K562 (cell line): Measurements from ENCODE around the gene SORT1. TPM values are rescaled to one million over a fixed set of nuclear protein-coding genes. Genes with fewer than 3 reads are reported as not detected.
A peak's percentile ranks its signal among the peaks of the same experiment; 100 is the strongest.

Source experiments
- ATAC-seq: fragments of 200-7000 bp; cut with Tn5 transposase; 3 replicates; pipeline ENCODE4 v1.9.1; 2020; ENCODE audit warnings: moderate library complexity
- BruUV-seq: library from RNA; stranded (reverse); fragments of 400-500 nt; replicated peaks from 2 replicates; lab custom pipeline; 2021; lab: Mats Ljungman, UMichigan
- CTCF ChIA-PET: fragments of 300-600 bp; formaldehyde crosslinking; extraction: SDS; loops from one replicate; lab custom pipeline; 2021; ENCODE audit warnings: low intra/inter-chr PET ratio; lab: Yijun Ruan, JAX
- POLR2A ChIA-PET: fragments of 300-600, 350-650 bp; sonication (Branson Sonifier 250); formaldehyde crosslinking; extraction: SDS; loops from one replicate; lab custom pipeline; 2021; ENCODE audit warnings: antibody characterized with exemption, inconsistent platforms; lab: Yijun Ruan, JAX
- DNase-seq, 4 experiments: peaks; one replicate each; pipeline versions ENCODE4 v3.0.0 to v3.0.0-alpha.2; 2011 to 2018; ENCODE audit warnings: low spot score in 3 of 4, mixed read lengths in 3 of 4; ENCODE audit errors: extremely low read depth in 1 of 4
- FAIRE-seq: peaks from 2 replicates; lab custom pipeline; 2011; peaks lifted over from hg19 to GRCh38; lab: Jason Lieb, UNC
- H2AFZ ChIP-seq: 2 replicates; pipeline ENCODE4 v1.6.0; 2011; ENCODE audit warnings: low read depth, low read length, control low read depth, inconsistent platforms
- H3K27ac ChIP-seq: fragments of 200-600 bp; 3 replicates; pipeline ENCODE4 v1.8.0; 2011; ENCODE audit warnings: low read depth, mild to moderate bottlenecking, control low read depth, inconsistent platforms, low read length, moderate library complexity, mixed read lengths; ENCODE audit errors: extremely low read depth
- H3K27me3 ChIP-seq, 2 experiments: fragments of 300-600 bp in 1 of 2; 2 replicates in 1 of 2; 3 replicates in 1 of 2; pipeline versions ENCODE4 v1.6.0 to v1.8.0; 2011; ENCODE audit warnings: inconsistent platforms in 2 of 2, low read length in 2 of 2, mild to moderate bottlenecking in 1 of 2, mixed read lengths in 1 of 2, moderate library complexity in 1 of 2; ENCODE audit not compliant: control insufficient read depth in 2 of 2, insufficient read depth in 2 of 2
- H3K36me3 ChIP-seq: fragments of 300-600 bp; 3 replicates; pipeline ENCODE4 v1.8.0; 2011; ENCODE audit warnings: mild to moderate bottlenecking, low read length, inconsistent platforms; ENCODE audit not compliant: control insufficient read depth, insufficient read depth
- H3K4me1 ChIP-seq, 2 experiments: fragments of 200-600 bp in 1 of 2; replicated peaks in 1 of 2; 2 replicates in 1 of 2; 3 replicates in 1 of 2; pipeline versions ENCODE4 v1.5.1 to v1.8.0; 2011; ENCODE audit warnings: inconsistent platforms in 2 of 2, low read length in 2 of 2, mild to moderate bottlenecking in 1 of 2, mixed read lengths in 1 of 2, moderate library complexity in 1 of 2; ENCODE audit not compliant: control insufficient read depth in 2 of 2, insufficient read depth in 2 of 2
- H3K4me2 ChIP-seq: 2 replicates; pipeline ENCODE4 v1.6.1; 2011; ENCODE audit warnings: low read length, control low read depth, inconsistent platforms, mixed read lengths; ENCODE audit not compliant: insufficient read depth
- H3K4me3 ChIP-seq: fragments of 200-600 bp; sonication (generic), shearing (Covaris generic); 2 replicates; pipeline ENCODE4 v1.5.1; 2016; ENCODE audit warnings: control low read depth, inconsistent platforms
- H3K79me2 ChIP-seq: fragments of 200-600 bp; 3 replicates; pipeline ENCODE4 v1.8.0; 2011; ENCODE audit warnings: low read length, inconsistent platforms; ENCODE audit not compliant: control insufficient read depth, insufficient read depth
- H3K9ac ChIP-seq, 2 experiments: 2 replicates each; pipeline versions ENCODE4 v1.6.0 to v1.6.1; 2011; ENCODE audit warnings: low read depth in 2 of 2, low read length in 2 of 2, control low read depth in 1 of 2, inconsistent platforms in 1 of 2, mild to moderate bottlenecking in 1 of 2, mixed read lengths in 1 of 2; ENCODE audit not compliant: insufficient read depth in 1 of 2
- H3K9me1 ChIP-seq: one replicate; pipeline ENCODE4 v1.6.0; 2011; ENCODE audit warnings: inconsistent platforms, mild to moderate bottlenecking, low read length, moderate library complexity; ENCODE audit not compliant: control insufficient read depth, insufficient read depth
- H3K9me3 ChIP-seq: replicated peaks from 2 replicates; pipeline ENCODE4 v1.5.1; 2011; ENCODE audit warnings: low read depth, low read length, inconsistent platforms; ENCODE audit not compliant: control insufficient read depth, insufficient read depth
- H4K20me1 ChIP-seq: replicated peaks from 2 replicates; pipeline ENCODE4 v1.6.1; 2011; ENCODE audit warnings: low read length, inconsistent platforms, mixed read lengths; ENCODE audit not compliant: control insufficient read depth, insufficient read depth
- ASH1L ChIP-seq: fragments of 450-650 bp; IDR thresholded peaks from 2 replicates; pipeline ENCODE4 v1.6.1; 2018; ENCODE audit warnings: borderline replicate concordance, mild to moderate bottlenecking, low read depth; ENCODE audit not compliant: partially characterized antibody
- CBFA2T2 ChIP-seq: fragments of 450-650 bp; conservative IDR thresholded peaks from 2 replicates; pipeline ENCODE4 v1.6.1; 2017; ENCODE audit warnings: mild to moderate bottlenecking
- CTBP1 ChIP-seq: fragments of 450-650 bp; IDR thresholded peaks from 2 replicates; pipeline ENCODE4 v1.6.1; 2016; ENCODE audit warnings: borderline replicate concordance
- DDX20 ChIP-seq: fragments of 450-650 bp; IDR thresholded peaks from 2 replicates; pipeline ENCODE4 v1.6.1; 2016; ENCODE audit warnings: missing genetic modification characterization, low read depth, mild to moderate bottlenecking, missing compliant biosample characterization, moderate library complexity
- KDM1A ChIP-seq, 2 experiments: fragments of 450-650 bp; IDR thresholded peaks; 2 replicates each; pipeline ENCODE4 v1.6.1; 2016; ENCODE audit warnings: mild to moderate bottlenecking in 2 of 2
- KLF1 ChIP-seq: fragments of 450-650 bp; IDR thresholded peaks from 2 replicates; pipeline ENCODE4 v1.6.1; 2016; ENCODE audit warnings: missing genetic modification characterization, missing compliant biosample characterization
- NCOA6 ChIP-seq: fragments of 450-650 bp; IDR thresholded peaks from 2 replicates; pipeline ENCODE4 v1.6.1; 2017; ENCODE audit warnings: mild to moderate bottlenecking
- PHB2 ChIP-seq: fragments of 450-650 bp; IDR thresholded peaks from 2 replicates; pipeline ENCODE4 v1.6.1; 2017; ENCODE audit warnings: low read depth
- SMARCA5 ChIP-seq: fragments of 450-650 bp; IDR thresholded peaks from 2 replicates; pipeline ENCODE4 v1.6.1; 2016
- SP1 ChIP-seq: sonication (generic); formaldehyde crosslinking; IDR thresholded peaks from 2 replicates; pipeline ENCODE4 v1.8.1; 2022; ENCODE audit warnings: mild to moderate bottlenecking, missing genetic modification reagents
- THRAP3 ChIP-seq: fragments of 450-650 bp; IDR thresholded peaks from 2 replicates; pipeline ENCODE4 v1.6.1; 2016; ENCODE audit warnings: mild to moderate bottlenecking, inconsistent platforms, borderline replicate concordance
- TOE1 ChIP-seq, 2 experiments: fragments of 450-650 bp in 1 of 2; sonication (generic) in 1 of 2; formaldehyde crosslinking in 1 of 2; IDR thresholded peaks; 2 replicates each; pipeline versions ENCODE4 v1.7.1 to v1.8.0; 2016 to 2022; ENCODE audit warnings: borderline replicate concordance in 2 of 2, mild to moderate bottlenecking in 2 of 2, antibody characterized with exemption in 1 of 2, inconsistent platforms in 1 of 2, low read depth in 1 of 2, missing genetic modification reagents in 1 of 2, moderate library complexity in 1 of 2
- XRCC3 ChIP-seq: fragments of 450-650 bp; IDR thresholded peaks from 2 replicates; pipeline ENCODE4 v1.6.1; 2017; ENCODE audit warnings: mild to moderate bottlenecking, moderate library complexity
- ZC3H11A ChIP-seq: IDR thresholded peaks from 2 replicates; pipeline ENCODE4 v1.6.1; 2012; ENCODE audit warnings: low read depth, low read length, improper control_type of control experiment
- ZFP36 ChIP-seq: fragments of 150-350 bp; IDR thresholded peaks from 2 replicates; pipeline ENCODE4 v1.6.1; 2018; ENCODE audit warnings: low read length, low read depth; ENCODE audit not compliant: partially characterized antibody
- ZNF316 ChIP-seq: fragments of 450-650 bp; IDR thresholded peaks from 2 replicates; pipeline ENCODE4 v1.6.1; 2016
- ZNF444 ChIP-seq: fragments of 250-450 bp; sonication (Bioruptor Pico); IDR thresholded peaks from 2 replicates; pipeline ENCODE4 v1.4.0; 2020; ENCODE audit warnings: mild to moderate bottlenecking, moderate library complexity
- ZNF586 ChIP-seq: fragments of 450-650 bp; formaldehyde crosslinking; conservative IDR thresholded peaks from 2 replicates; pipeline ENCODE4 v1.4.0; 2020; ENCODE audit warnings: mild to moderate bottlenecking, moderate library complexity
- WGBS: fragments of 100-300 bp; shearing (Covaris generic); methylation state at CpG from one replicate; pipeline ENCODE4 v1.1.6; 2016; ENCODE audit warnings: low coverage, mixed read lengths; ENCODE audit not compliant: insufficient coverage; ENCODE audit errors: missing lambda C conversion rate; 5-methylcytosine and 5-hydroxymethylcytosine counted together
- in situ Hi-C: fragments of 300-500 bp; cut with MboI; formaldehyde crosslinking; loops from 4 replicates; pipeline ENCODE4 v1.15.0; 2018; ENCODE audit warnings: inconsistent platforms, mixed read lengths
- intact Hi-C: fragments of 100-400 bp; cut with micrococcal nuclease; formaldehyde crosslinking; loops from 2 replicates; pipeline ENCODE4 v1.14.2; 2022
- polyA plus RNA-seq, 8 experiments: library from polyadenylated mRNA; depleted of rRNA in 4 of 8; stranded (reverse) in 5 of 8; unstranded in 3 of 8; fragments of >200 nt; fragmentation: Nextera tagmentation in 2 of 8; fragmentation: Illumina TruSeq in 1 of 8; extraction: Ambion mirVana in 2 of 8; extraction: Trizol in 1 of 8; gene quantifications; 2 replicates each; pipeline versions ENCODE4 v1.2.1 to v1.2.3, GENCODE V29; 2011 to 2014; ENCODE audit warnings: inconsistent platforms in 1 of 8, missing spikeins in 1 of 8
- total RNA-seq, 7 experiments: library from RNA; depleted of rRNA in 6 of 7; stranded (reverse); fragments of >200 nt in 6 of 7; fragmentation: Illumina TruSeq in 2 of 7; extraction: Trizol in 2 of 7; gene quantifications; 2 replicates each; pipeline versions ENCODE4 v1.2.1 to v1.2.3, GENCODE V29; 2011 to 2021; ENCODE audit warnings: low replicate concordance in 1 of 7
- TF ChIP-seq, protein P1 (sequence below): fragments of 450-650 bp; formaldehyde crosslinking; IDR thresholded peaks from 2 replicates; pipeline ENCODE4 v1.4.0; 2020; ENCODE audit warnings: mild to moderate bottlenecking, mixed read lengths
- TF ChIP-seq, protein P2 (sequence below): IDR thresholded peaks from 2 replicates; pipeline ENCODE4 v1.6.1; 2011; ENCODE audit not compliant: insufficient read length; ENCODE audit errors: extremely low read depth
- TF ChIP-seq, protein P3 (sequence below): fragments of 450-650 bp; conservative IDR thresholded peaks from 2 replicates; pipeline ENCODE4 v1.6.1; 2016; ENCODE audit warnings: missing genetic modification characterization, low read depth, mild to moderate bottlenecking, control low read depth, missing compliant biosample characterization

The SORT1 gene
- total and polyA plus RNA-seq, 9 of the 15 experiments (the other 6 are each of a cell fraction or from before 2014, with no cell fraction given), result 27.4 to 112 (median 65.0) TPM

DNA sequence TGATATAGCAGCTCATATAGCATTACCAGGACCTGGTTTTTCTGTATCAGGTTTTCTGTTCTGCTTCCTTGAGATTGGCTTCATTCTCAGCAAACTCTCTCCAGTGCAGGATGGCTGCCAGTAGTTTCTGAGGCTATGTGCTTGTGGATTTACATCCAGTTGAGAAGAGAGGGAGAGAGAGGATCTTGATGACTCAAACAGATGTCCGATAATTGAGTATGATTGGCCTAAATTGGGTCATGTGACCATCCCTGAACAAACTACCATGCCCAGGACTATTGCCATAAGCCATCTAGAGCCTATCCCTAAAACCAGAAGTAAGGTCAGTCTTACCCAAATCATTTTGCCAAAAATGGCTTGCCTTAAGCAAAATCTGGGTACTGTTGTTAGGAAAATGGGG is 46.6 kb upstream of the SORT1 start (continued):
- TF ChIP-seq, protein P1, sequence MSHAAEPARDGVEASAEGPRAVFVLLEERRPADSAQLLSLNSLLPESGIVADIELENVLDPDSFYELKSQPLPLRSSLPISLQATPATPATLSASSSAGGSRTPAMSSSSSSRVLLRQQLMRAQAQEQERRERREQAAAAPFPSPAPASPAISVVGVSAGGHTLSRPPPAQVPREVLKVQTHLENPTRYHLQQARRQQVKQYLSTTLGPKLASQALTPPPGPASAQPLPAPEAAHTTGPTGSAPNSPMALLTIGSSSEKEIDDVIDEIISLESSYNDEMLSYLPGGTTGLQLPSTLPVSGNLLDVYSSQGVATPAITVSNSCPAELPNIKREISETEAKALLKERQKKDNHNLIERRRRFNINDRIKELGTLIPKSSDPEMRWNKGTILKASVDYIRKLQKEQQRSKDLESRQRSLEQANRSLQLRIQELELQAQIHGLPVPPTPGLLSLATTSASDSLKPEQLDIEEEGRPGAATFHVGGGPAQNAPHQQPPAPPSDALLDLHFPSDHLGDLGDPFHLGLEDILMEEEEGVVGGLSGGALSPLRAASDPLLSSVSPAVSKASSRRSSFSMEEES (CRISPR knock-in tag), result peak; percentile 93
- TF ChIP-seq CBFA2T2 (peak; percentile 32), PHB2 (no peak), TOE1 (IDR thresholded peaks at IDR 0.05; ENCODE audit: borderline replicate concordance) (peak; percentile 83), TOE1 (CRISPR knock-in tag; IDR thresholded peaks at IDR 0.05; ENCODE audit: borderline replicate concordance, low read depth) (no peak), THRAP3 (no peak)

DNA sequence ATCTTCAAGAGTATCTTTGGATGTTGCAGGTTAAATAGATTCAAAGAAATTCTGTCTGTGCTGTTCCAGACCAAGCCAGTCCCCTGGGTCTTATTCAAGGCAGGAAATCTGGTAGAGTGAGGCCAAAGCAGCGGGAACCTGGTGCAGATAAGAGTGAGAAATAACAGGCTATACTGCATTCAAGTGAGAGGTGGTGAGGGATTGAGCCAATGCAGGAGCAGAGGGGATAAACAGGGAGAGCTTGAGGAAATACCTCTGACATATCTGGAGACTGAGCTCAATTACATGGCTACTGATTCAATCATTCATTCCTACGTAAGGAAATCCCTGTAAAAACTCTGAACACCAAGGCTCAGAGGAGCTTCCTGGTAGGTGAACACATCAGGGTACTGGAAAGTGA is 45.8 kb upstream of the SORT1 start:
- 6% methylated on average over 2 of the region's 2 CpGs for WGBS
- CTCF ChIA-PET, result no interaction called here
- H3K4me2 ChIP-seq, result no peak overlapping the region
- H3K9me3 ChIP-seq, result no peaks in the 10 kb centered on the region
- H3K4me1 ChIP-seq, result peaks cover 0 to 11% of the 10 kb centered on the region in 2 experiments; a peak in 3 of 5 replicates
- H3K9ac ChIP-seq, result no peak overlapping the region
- peaks cover 6 to 11% of the 10 kb centered on the region in 2 experiments; a peak in 3 of 5 replicates for H3K27me3 ChIP-seq
- no TSS peak for BruUV-seq
- POLR2A ChIA-PET, result interaction anchor here (0.9 to 1.1 kb wide), 3 partner anchors 13 to 40 kb away, joined by 3 read pairs; partner anchors contain the start of gene ATXN7L2
- H3K27ac ChIP-seq, result no peak overlapping the region
- no peaks in the 10 kb centered on the region for H3K79me2 ChIP-seq
- in situ Hi-C loops, result no loop called here
- no peak overlapping the region for H3K4me3 ChIP-seq
- no peaks in the 10 kb centered on the region for H3K36me3 ChIP-seq
- ATAC-seq, result no peak
- FAIRE-seq, result no peak
- no peaks in the 10 kb centered on the region for H3K9me1 ChIP-seq
- H4K20me1 ChIP-seq, result no peaks in the 10 kb centered on the region
- H2AFZ ChIP-seq, result no peak overlapping the region
- no peak for DNase-seq
- intact Hi-C loops, result no loop called here
- TF ChIP-seq SMARCA5 (no peak), CTBP1 (no peak), KDM1A (IDR thresholded peaks at IDR 0.05) (no peak), ZNF316 (no peak), ASH1L (no peak), DDX20 (tag) (no peak), KLF1 (tag) (no peak), ZNF444 (CRISPR knock-in tag) (no peak), ZNF586 (no peak), NCOA6 (no peak), XRCC3 (no peak), ZC3H11A (no peak), SP1 (no peak), ZFP36 (no peak)
- TF ChIP-seq, protein P2, sequence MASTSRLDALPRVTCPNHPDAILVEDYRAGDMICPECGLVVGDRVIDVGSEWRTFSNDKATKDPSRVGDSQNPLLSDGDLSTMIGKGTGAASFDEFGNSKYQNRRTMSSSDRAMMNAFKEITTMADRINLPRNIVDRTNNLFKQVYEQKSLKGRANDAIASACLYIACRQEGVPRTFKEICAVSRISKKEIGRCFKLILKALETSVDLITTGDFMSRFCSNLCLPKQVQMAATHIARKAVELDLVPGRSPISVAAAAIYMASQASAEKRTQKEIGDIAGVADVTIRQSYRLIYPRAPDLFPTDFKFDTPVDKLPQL, result no peak
- TF ChIP-seq, protein P3, sequence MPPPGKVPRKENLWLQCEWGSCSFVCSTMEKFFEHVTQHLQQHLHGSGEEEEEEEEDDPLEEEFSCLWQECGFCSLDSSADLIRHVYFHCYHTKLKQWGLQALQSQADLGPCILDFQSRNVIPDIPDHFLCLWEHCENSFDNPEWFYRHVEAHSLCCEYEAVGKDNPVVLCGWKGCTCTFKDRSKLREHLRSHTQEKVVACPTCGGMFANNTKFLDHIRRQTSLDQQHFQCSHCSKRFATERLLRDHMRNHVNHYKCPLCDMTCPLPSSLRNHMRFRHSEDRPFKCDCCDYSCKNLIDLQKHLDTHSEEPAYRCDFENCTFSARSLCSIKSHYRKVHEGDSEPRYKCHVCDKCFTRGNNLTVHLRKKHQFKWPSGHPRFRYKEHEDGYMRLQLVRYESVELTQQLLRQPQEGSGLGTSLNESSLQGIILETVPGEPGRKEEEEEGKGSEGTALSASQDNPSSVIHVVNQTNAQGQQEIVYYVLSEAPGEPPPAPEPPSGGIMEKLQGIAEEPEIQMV (tag), result no peak
